Measurements from ENCODE around the gene SECTM1. TPM values are rescaled to one million over a fixed set of nuclear protein-coding genes. Genes with fewer than 3 reads are reported as not detected.

SECTM1 gene
- total RNA-seq, 1 donor from 2014 or later, result not detected

DNA sequence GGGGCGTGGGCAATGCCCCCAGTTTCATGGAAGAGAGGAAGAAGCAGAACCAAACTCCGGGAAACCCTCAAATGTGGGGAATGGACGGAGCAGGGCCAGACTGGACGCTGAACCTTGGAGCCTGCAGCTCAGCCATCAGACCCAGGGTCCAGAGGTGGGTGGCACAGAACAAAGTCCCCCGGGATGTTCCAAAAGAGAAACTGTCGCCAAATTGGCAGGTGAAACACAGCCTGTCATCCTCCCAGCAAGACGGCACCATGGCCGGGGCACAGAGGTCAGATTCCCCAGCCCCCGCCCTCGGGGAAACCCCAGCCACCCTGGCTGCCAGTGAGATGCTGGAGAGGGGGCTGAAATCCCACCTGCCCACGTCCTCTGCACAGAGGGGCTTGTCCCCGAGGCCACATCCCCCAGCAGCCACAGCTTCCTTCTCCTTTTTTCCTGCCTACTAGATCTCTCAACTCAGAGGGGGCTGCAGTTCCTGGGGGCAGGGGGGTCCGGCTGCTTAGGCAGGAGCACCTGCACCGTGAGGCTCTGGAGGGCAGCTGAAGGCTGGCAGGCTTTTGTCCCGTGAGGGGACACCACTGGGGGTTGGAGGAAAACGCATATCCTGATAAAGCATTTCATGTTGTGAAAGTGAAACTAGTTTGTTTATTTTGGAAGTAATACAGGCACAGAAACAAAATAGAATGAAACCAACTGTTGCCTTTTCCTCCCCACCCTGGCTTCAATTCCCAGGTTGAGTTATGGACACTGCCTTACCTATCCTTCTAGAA is 1.2 kb upstream of the SECTM1 start:
- Mint-ChIP-seq H3K4me1 (peaks cover 43% of the 10 kb centered on the region), H3K36me3 (no peaks in the 10 kb centered on the region), H3K9me3 (no peaks in the 10 kb centered on the region), H3K4me3 (peak overlapping the region; percentile 74), H3K27ac (peak overlapping the region; percentile 81), H3K27me3 (ENCODE audit: insufficient read depth, low read depth) (peaks cover 35% of the 10 kb centered on the region)
- H3K36me3 ChIP-seq, result no peaks in the 10 kb centered on the region
- peaks cover 99% of the 10 kb centered on the region for H3K27me3 ChIP-seq
- H3K79me2 ChIP-seq (ENCODE audit: low read depth), result no peaks in the 10 kb centered on the region
- H3K4me3 ChIP-seq, result no peak overlapping the region
- no peak overlapping the region for H3K4me2 ChIP-seq
- H2AFZ ChIP-seq (replicated peaks), result no peak overlapping the region
- DNase-seq (ENCODE audit: low spot score), result no peak
- no peak overlapping the region for H3K27ac ChIP-seq
- H3F3A ChIP-seq (ENCODE audit: low read depth), result peaks cover 21% of the 10 kb centered on the region
- TF ChIP-seq EZH2 (IDR thresholded peaks at IDR 0.05), result no peak
- TF ChIP-seq, protein P1, sequence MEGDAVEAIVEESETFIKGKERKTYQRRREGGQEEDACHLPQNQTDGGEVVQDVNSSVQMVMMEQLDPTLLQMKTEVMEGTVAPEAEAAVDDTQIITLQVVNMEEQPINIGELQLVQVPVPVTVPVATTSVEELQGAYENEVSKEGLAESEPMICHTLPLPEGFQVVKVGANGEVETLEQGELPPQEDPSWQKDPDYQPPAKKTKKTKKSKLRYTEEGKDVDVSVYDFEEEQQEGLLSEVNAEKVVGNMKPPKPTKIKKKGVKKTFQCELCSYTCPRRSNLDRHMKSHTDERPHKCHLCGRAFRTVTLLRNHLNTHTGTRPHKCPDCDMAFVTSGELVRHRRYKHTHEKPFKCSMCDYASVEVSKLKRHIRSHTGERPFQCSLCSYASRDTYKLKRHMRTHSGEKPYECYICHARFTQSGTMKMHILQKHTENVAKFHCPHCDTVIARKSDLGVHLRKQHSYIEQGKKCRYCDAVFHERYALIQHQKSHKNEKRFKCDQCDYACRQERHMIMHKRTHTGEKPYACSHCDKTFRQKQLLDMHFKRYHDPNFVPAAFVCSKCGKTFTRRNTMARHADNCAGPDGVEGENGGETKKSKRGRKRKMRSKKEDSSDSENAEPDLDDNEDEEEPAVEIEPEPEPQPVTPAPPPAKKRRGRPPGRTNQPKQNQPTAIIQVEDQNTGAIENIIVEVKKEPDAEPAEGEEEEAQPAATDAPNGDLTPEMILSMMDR (IDR thresholded peaks at IDR 0.05), result no peak
- TF ChIP-seq EZH2phosphoT487 (IDR thresholded peaks at IDR 0.05), result no peak
- H3K9me3 ChIP-seq (ENCODE audit: low read depth), result no peaks in the 10 kb centered on the region
- H3K9ac ChIP-seq, result no peak overlapping the region
- H4K20me1 ChIP-seq (ENCODE audit: low read depth), result peaks cover 13% of the 10 kb centered on the region
- peaks cover 36% of the 10 kb centered on the region for H3K4me1 ChIP-seq

DNA sequence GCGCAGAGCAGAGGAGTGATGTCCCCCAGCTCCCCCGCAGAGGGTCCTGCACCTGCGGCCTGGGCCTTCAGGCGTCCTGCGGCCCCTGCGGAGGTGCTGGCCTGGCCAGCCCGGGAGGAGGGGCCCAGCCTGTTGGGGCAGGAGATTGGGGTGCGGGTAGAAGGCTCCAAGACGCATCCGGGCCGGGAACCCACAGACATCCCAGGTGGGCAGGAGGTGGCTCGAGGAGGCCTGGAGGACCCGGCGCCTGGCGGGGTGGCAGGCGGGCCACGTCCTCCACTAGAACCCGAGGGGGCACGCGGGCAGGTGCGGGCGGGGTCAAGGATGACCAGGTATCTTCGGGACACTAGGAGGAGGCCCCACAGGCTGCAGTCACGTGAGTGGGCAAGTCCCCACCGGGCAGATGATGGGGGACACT is 647 bp upstream of the SECTM1 start:
- H3F3A ChIP-seq (ENCODE audit: low read depth), result peaks cover 21% of the 10 kb centered on the region
- H3K27me3 ChIP-seq, result peaks cover 100% of the 10 kb centered on the region
- peak overlapping the region; percentile 82 for H3K4me2 ChIP-seq
- TF ChIP-seq, protein P1 (IDR thresholded peaks at IDR 0.05), result no peak
- TF ChIP-seq EZH2phosphoT487 (IDR thresholded peaks at IDR 0.05) (no peak), EZH2 (IDR thresholded peaks at IDR 0.05) (no peak)
- no peak overlapping the region for H2AFZ ChIP-seq (replicated peaks)
- Mint-ChIP-seq H3K4me3 (peak overlapping the region; percentile 30), H3K36me3 (no peaks in the 10 kb centered on the region), H3K4me1 (peaks cover 40% of the 10 kb centered on the region), H3K27me3 (ENCODE audit: insufficient read depth, low read depth) (peaks cover 33% of the 10 kb centered on the region), H3K9me3 (no peaks in the 10 kb centered on the region), H3K27ac (no peak overlapping the region)
- no peaks in the 10 kb centered on the region for H3K9me3 ChIP-seq (ENCODE audit: low read depth)
- DNase-seq (ENCODE audit: low spot score), result no peak
- peaks cover 36% of the 10 kb centered on the region for H3K4me1 ChIP-seq
- H3K27ac ChIP-seq, result no peak overlapping the region
- no peak overlapping the region for H3K4me3 ChIP-seq
- H3K79me2 ChIP-seq (ENCODE audit: low read depth), result no peaks in the 10 kb centered on the region
- H4K20me1 ChIP-seq (ENCODE audit: low read depth), result peaks cover 13% of the 10 kb centered on the region
- H3K9ac ChIP-seq, result no peak overlapping the region
- H3K36me3 ChIP-seq, result no peaks in the 10 kb centered on the region

DNA sequence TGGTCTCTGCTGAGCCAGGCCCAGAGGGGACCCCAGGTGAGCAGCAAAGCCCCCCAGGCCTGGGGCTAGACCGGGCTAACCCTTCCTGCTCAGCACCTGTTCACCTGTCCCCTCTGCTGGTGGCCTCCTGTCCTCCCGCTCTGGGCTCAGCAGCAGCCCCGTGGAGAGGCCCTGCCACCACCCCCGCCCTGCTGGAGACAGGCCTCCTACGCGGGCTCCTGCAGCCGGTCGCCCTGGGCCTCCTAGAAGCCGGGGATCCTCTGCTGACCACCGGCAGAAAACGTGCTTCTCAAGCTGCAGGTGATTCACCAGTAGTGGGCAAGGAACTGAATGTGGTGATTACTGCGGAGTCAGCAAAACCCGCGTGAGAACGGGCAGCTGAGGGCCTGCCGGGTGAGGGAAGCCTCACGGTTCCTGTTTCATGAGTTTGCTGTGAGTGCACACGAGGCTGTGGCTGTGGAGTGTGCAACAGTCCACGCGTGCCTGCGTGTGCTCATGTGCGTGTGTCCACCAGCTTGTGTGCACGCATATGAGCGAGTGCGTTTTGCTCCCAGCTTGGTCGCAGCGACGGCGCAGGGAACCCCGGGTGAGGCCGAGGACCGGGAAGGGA is 792 bp downstream of the SECTM1 start:
- no peaks in the 10 kb centered on the region for H3K9me3 Mint-ChIP-seq
- no peak overlapping the region for H3K27ac Mint-ChIP-seq
- H3K4me1 ChIP-seq, result peaks cover 42% of the 10 kb centered on the region
- no peak for TF ChIP-seq EZH2phosphoT487 (IDR thresholded peaks at IDR 0.05)
- TF ChIP-seq, protein P1 (IDR thresholded peaks at IDR 0.05), result no peak
- TF ChIP-seq EZH2 (IDR thresholded peaks at IDR 0.05), result no peak
- no peak for DNase-seq (ENCODE audit: low spot score)
- H3K9me3 ChIP-seq (ENCODE audit: low read depth), result no peaks in the 10 kb centered on the region
- H3K27ac ChIP-seq, result no peak overlapping the region
- H3K4me3 ChIP-seq, result peak overlapping the region; percentile 33
- peaks cover 33% of the 10 kb centered on the region for H3K4me1 Mint-ChIP-seq
- peaks cover 13% of the 10 kb centered on the region for H4K20me1 ChIP-seq (ENCODE audit: low read depth)
- H3K79me2 ChIP-seq (ENCODE audit: low read depth), result no peaks in the 10 kb centered on the region
- H3K36me3 ChIP-seq, result no peaks in the 10 kb centered on the region
- peaks cover 97% of the 10 kb centered on the region for H3K27me3 ChIP-seq
- H3K36me3 Mint-ChIP-seq, result no peaks in the 10 kb centered on the region
- H3F3A ChIP-seq (ENCODE audit: low read depth), result peaks cover 21% of the 10 kb centered on the region
- H3K4me2 ChIP-seq, result peak overlapping the region; percentile 82
- peak overlapping the region; percentile 66 for H2AFZ ChIP-seq (replicated peaks)
- no peak overlapping the region for H3K9ac ChIP-seq
- H3K27me3 Mint-ChIP-seq (ENCODE audit: insufficient read depth, low read depth), result peaks cover 33% of the 10 kb centered on the region
- peak overlapping the region; percentile 78 for H3K4me3 Mint-ChIP-seq

All from neural progenitor cell (in vitro differentiated cells).